GM19372 (cell line): ENCODE data around the gene ASL.
"Not testable (repeated sequence)": the region's sequence is repeated elsewhere in the genome, so short reads cannot be mapped to it uniquely, and the experiment has no call there.

Source experiments
- ATAC-seq: cut with Tn5 transposase; IDR thresholded peaks from one replicate; pipeline ENCODE4 v1.9.1; 2021; ENCODE audit warnings: mild to moderate bottlenecking, low read depth, moderate library complexity; ENCODE audit not compliant: unreplicated experiment

Gene ASL

GRCh38 chr7:66075590-66076461 lies at the start of gene ASL:
ASL (plus strand) TSS chr7:66075819; CDS start chr7:66076082, 263 bp downstream.
- ATAC-seq: peak; percentile 99

- not testable (repeated sequence) for ATAC-seq
Measured at GRCh38 chr7:66028342-66028741, 47.3 kb upstream of the ASL start.

- ATAC-seq: no peak
Measured at GRCh38 chr7:66033471-66034385, 41.9 kb upstream of the ASL start.

GRCh38 chr7:66034436-66035010 lies 41.1 kb upstream of the ASL start:
- not testable (repeated sequence) for ATAC-seq

GRCh38 chr7:66036382-66036781 lies 39.2 kb upstream of the ASL start:
- ATAC-seq: no peak

GRCh38 chr7:66036788-66037187 lies 38.8 kb upstream of the ASL start:
- ATAC-seq: no peak

- no peak for ATAC-seq
Measured at GRCh38 chr7:66039094-66039670, 36.4 kb upstream of the ASL start.

GRCh38 chr7:66043681-66044497 lies 31.7 kb upstream of the ASL start:
- no peak for ATAC-seq

GRCh38 chr7:66044498-66044854 lies 31.1 kb upstream of the ASL start:
- ATAC-seq: not testable (repeated sequence)

- no peak for ATAC-seq
Measured at GRCh38 chr7:66047426-66047825, 28.2 kb upstream of the ASL start.

GRCh38 chr7:66049886-66050285 lies 25.7 kb upstream of the ASL start:
- not testable (repeated sequence) for ATAC-seq

- ATAC-seq: no peak
Measured at GRCh38 chr7:66050337-66050957, 25.2 kb upstream of the ASL start.

GRCh38 chr7:66050990-66051448 lies 24.6 kb upstream of the ASL start:
- ATAC-seq: no peak

- ATAC-seq: no peak
Measured at GRCh38 chr7:66052447-66052846, 23.2 kb upstream of the ASL start.

GRCh38 chr7:66054063-66054462 lies 21.6 kb upstream of the ASL start:
- ATAC-seq: no peak

- ATAC-seq: peak; percentile 64
Measured at GRCh38 chr7:66055321-66055956, 20.2 kb upstream of the ASL start.

GRCh38 chr7:66060796-66061195 lies 14.8 kb upstream of the ASL start:
- no peak for ATAC-seq

GRCh38 chr7:66069732-66070131 lies 5.9 kb upstream of the ASL start:
- ATAC-seq: no peak

- ATAC-seq: no peak
Measured at GRCh38 chr7:66070222-66070621, 5.4 kb upstream of the ASL start.
